GM06990 (cell line): ENCODE data around the gene DDX17.

Source experiments
- DNase-seq: peaks from one replicate; pipeline ENCODE4 v3.0.0-alpha.2; 2011; ENCODE audit not compliant: insufficient read length; ENCODE audit errors: extremely low read depth
- H3K27me3 ChIP-seq: replicated peaks from 2 replicates; pipeline ENCODE4 v1.6.0; 2011; ENCODE audit warnings: low read length; ENCODE audit not compliant: control insufficient read depth, insufficient read depth
- H3K36me3 ChIP-seq: 2 replicates; pipeline ENCODE4 v1.5.1; 2011; ENCODE audit warnings: low read length; ENCODE audit not compliant: control insufficient read depth, insufficient read depth
- H3K4me3 ChIP-seq: replicated peaks from 2 replicates; pipeline ENCODE4 v1.5.1; 2011; ENCODE audit warnings: low read depth, mild to moderate bottlenecking, control low read depth, low read length
- TF ChIP-seq, protein P1 (sequence below): IDR thresholded peaks from 2 replicates; pipeline ENCODE4 v1.5.1; 2011; ENCODE audit warnings: low read length, control low read depth, mild to moderate bottlenecking, inconsistent platforms; ENCODE audit not compliant: insufficient read depth, poor library complexity, severe bottlenecking

DDX17 gene

DNA sequence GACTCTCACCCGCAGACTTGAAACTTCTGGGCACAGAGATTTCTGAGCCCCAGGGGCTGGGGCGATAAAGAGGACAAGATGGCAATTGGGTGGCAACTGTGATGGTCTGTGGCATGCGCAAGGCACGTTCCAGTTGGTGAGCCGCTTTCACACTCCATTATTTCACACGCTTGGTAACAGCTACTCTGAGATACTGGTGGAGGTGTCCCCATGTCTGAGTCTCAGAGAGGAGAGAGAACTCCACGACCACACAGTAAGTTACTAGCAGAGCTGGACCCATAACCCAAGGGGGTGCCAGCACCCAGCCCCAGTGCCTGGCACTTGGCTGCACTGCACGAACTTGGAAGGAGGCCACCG, 45.1 kb downstream of the DDX17 start:
- TF ChIP-seq, protein P1, sequence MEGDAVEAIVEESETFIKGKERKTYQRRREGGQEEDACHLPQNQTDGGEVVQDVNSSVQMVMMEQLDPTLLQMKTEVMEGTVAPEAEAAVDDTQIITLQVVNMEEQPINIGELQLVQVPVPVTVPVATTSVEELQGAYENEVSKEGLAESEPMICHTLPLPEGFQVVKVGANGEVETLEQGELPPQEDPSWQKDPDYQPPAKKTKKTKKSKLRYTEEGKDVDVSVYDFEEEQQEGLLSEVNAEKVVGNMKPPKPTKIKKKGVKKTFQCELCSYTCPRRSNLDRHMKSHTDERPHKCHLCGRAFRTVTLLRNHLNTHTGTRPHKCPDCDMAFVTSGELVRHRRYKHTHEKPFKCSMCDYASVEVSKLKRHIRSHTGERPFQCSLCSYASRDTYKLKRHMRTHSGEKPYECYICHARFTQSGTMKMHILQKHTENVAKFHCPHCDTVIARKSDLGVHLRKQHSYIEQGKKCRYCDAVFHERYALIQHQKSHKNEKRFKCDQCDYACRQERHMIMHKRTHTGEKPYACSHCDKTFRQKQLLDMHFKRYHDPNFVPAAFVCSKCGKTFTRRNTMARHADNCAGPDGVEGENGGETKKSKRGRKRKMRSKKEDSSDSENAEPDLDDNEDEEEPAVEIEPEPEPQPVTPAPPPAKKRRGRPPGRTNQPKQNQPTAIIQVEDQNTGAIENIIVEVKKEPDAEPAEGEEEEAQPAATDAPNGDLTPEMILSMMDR = no peak
- DNase-seq = no peak
- Histone ChIP-seq H3K36me3 (no peaks in the 10 kb centered on the region), H3K4me3 (no peak overlapping the region), H3K27me3 (peaks cover 3% of the 10 kb centered on the region)

DNA sequence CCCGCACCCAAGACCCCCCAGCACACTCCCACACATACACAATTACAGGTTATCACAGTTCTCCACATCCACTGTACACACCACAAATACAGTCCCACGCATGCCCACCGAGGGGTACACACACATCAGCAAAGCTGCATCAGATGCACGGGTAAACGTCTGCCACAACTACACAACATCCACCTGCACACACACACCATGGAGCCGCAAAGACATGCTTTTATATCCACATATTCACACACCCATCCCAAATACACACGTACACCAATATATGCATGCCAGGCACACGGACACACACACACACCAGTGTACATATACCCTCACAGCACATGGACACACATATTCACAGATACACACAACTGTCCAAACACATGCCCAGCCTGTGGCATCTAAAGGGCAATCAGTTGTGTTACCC, 45.7 kb downstream of the DDX17 start:
- no peak for DNase-seq
- TF ChIP-seq, protein P1 = no peak
- Histone ChIP-seq H3K27me3 (peaks cover 3% of the 10 kb centered on the region), H3K36me3 (no peaks in the 10 kb centered on the region), H3K4me3 (no peak overlapping the region)

DNA sequence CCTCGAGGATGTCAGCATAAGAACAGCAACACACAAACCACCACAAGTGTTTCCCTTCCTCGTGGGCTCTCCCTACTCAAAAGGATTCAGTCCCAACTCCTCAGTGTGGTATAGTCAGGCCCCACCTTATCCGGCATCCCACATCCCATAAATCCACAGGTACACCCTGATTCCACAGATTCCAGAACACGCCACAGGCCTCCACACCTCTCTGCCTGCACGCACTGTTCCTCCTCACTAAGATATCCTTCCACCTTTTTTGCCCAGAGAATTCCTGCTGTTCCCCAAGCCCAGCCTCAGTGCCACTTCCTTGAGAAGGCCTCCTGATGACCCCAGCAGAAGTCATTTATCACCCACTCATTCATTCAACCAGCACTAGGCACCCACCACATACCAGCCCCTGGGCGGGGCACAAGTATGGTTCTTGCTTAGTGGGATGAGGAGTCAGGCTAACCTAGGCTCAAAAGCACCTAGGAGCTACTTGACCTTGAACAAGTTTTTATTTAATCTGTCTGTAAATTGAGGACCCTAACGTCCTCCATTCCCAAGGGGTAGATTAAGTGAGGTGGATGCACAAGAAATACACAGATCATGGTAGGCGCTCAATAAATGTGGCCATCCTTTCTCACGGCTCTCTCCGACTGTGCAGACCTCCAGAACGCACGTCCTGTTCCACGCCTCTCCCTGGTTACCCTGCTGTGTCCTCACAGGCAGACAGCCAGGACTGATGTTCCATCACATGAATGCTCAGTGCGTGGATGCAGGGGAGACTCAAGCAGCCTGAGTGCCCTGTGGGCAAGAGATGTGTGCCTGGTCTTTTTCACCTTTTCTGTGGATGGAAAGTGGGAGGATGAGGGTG, 49.0 kb downstream of the DDX17 start:
- H3K36me3 ChIP-seq = no peaks in the 10 kb centered on the region

DNA sequence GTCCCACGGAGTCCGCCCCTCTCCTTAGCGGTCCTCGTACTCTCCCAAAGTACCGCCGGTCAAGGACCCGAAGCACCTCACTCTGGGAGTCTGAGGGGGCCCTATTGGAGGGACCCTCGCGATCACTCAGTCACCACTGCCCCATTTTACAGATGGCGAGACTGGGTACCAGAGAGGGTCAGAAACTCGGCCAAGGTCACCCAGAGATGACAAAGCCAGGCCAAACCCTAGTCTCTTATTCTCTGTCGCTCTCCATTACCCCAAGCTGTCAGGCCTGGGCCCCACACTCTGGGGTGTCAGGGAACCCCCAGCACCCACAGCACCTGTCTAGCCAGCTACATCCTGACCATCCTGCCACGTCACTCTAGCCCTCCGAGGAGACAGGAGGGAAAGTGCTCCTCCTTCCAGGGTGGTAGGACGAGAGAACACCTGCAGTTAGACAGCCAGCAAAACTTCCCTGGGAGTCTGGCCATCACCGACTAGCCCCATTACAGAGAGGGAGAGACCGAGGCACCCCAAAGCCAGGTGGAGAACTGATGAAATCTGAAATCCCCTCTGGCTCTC, 49.8 kb downstream of the DDX17 start:
- no peak for DNase-seq
- H3K36me3 ChIP-seq = no peaks in the 10 kb centered on the region
- H3K4me3 ChIP-seq = no peak overlapping the region
- peaks cover 4% of the 10 kb centered on the region for H3K27me3 ChIP-seq
- TF ChIP-seq, protein P1 = no peak

More for the DNA sequence above, 49.0 kb downstream of the DDX17 start:
- Histone ChIP-seq H3K27me3 (peaks cover 4% of the 10 kb centered on the region), H3K4me3 (no peak overlapping the region)
- no peak for DNase-seq
- TF ChIP-seq, protein P1 = no peak

DNA sequence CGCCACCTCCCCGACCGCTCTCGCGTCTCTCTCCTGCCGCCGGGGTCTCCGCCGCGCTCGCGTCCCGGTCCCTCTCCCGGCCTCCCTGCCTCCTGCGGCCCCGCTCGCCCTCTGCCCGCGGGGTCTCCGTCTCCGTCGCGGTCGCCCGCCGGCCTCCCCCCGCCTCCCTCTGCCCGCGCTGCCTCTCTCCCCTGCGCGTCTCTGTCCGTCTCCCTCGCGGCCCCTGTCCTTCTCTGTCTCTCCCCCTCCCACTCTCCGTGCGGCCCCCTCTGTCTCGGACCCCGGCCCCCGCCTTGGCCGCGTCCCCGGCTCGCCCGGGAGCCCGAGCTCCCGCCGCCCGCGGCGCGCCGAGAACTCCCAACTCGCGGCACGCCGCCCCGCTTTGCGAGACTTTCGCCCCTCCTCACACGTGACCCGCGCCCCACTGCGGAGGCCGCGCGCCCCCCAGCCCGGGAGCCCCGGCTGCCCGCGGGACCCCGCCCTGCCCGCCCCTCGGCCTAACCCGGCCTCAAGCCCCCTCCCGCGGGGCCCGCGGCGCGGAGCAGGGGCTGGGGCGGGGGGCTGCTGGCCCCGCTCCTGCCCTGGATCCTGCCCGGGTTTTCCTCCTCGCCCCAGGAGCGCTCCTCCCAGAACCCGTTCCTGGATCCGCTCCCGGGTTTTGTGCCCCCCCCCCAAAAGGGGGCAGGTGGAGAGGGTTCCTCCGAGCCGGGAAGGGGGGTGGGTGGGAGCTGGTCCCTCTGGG, 50.4 kb downstream of the DDX17 start:
- TF ChIP-seq, protein P1 = no peak
- peaks cover 4% of the 10 kb centered on the region for H3K27me3 ChIP-seq
- no peaks in the 10 kb centered on the region for H3K36me3 ChIP-seq
- H3K4me3 ChIP-seq = no peak overlapping the region; the same call in 1 of the 2 replicates
- no peak for DNase-seq
